NCI-H187 treated with DMSO at 0.1 percent for 48 hours (cell line): ENCODE measurements around the gene TENM4.

Source experiments
- DNase-seq: peaks from one replicate; lab custom pipeline; 2025; lab: John Stamatoyannopoulos, UW

Gene TENM4

DNA sequence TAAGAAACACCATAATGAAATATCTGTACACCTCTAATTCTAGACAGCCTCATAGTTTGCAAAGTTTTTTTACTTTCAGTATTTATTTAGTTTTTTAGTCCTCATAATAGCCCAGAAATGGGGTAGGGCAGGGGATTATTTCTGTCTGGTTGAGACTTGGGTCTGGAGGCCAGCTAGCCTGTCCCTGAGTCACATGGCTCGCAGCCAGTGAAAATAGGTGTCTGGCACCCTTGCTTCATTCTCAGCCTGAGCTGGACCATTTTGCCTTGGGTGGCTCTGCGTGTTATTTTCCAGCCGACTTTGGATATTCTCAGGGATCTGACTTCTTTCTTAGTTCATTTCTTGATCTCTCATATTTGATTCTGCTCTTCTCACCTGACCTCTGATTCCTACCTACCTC lies 742.2 kb downstream of the TENM4 start:
- DNase-seq, result no peak

GRCh38 chr11:78696177-78696576 lies 744.7 kb downstream of the TENM4 start:
- no peak for DNase-seq

GRCh38 chr11:78694152-78694551 lies 746.7 kb downstream of the TENM4 start:
- DNase-seq, result no peak

DNA sequence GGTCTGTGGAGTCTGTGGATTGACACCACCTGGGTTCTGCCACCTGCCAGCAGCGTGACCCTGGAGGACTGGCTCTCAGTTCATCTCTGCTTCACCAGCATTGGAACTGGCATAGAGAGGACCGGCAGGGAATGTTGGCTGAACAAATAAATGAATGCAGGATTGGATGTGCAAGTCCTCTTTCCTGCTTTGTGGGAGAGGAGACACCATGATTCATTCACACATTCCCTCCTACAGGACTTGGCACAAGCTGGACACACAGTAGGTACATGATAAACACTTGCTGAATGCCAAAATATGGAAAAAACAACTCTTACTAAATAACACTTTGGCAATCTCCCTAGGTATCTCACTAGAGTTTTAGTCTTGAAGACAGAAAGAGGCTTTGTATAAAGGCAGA lies 749.6 kb downstream of the TENM4 start:
- no peak for DNase-seq

GRCh38 chr11:78690352-78690987 lies 750.4 kb downstream of the TENM4 start:
- no peak for DNase-seq

DNA sequence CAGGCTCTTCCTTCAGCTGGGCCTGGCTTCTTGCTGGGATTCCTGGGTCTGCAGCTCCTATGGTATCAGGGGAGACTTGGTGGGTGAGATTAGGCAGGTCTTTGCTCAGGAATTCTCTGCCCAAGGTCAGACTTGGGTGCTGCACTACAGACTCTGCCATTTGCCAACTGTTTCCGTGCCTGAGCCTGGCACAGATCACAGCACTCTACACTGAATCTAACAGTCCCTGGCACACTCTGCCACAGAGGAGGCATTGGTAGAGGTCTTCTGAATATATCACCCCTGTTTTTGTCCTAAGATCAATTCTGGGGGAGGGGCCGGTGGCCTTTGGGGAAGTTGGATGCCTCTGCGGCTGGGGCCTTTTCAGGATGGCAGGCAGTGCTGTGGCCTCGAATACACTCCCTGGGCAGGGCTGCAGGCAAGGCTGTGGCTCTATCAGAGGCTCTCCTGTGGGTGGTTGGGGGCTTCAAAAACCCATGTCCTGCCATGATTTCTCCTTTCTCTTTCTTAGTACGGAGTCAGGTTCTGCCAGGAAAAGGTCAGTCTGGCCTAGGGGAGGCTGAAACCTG lies 751.2 kb downstream of the TENM4 start:
- DNase-seq, result no peak

GRCh38 chr11:78689101-78689500 lies 751.7 kb downstream of the TENM4 start:
- DNase-seq, result no peak

DNA sequence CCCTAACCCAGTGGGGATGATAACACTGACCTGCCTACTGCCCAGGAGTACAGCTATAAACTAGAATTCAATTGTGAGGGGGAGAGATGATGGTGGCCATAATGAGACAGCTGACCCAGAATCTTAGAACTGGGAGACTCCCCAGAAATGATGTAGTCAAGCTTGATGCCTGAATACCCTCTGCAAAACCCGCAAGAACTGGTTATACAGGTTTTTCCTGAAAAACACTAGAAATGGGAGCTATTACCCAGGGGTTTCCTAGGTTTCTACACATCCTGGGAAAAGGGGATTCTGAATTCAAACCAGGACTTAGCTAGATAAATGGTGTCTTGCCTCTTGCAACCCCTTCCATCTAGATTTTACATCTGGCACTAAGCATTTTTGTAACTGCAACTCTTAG lies 752.4 kb downstream of the TENM4 start:
- no peak for DNase-seq

GRCh38 chr11:78685156-78685555 lies 755.7 kb downstream of the TENM4 start:
- DNase-seq, result no peak

GRCh38 chr11:78684377-78684776 lies 756.5 kb downstream of the TENM4 start:
- no peak for DNase-seq

- DNase-seq, result no peak
Observed at GRCh38 chr11:78683774-78684173, 757.1 kb downstream of the TENM4 start.

- no peak for DNase-seq
Observed at GRCh38 chr11:78676026-78676557, 764.7 kb downstream of the TENM4 start.

GRCh38 chr11:78672850-78673620 lies 767.8 kb downstream of the TENM4 start:
- no peak for DNase-seq

GRCh38 chr11:78669249-78669648 lies 771.6 kb downstream of the TENM4 start:
- no peak for DNase-seq

- DNase-seq, result no peak
Observed at GRCh38 chr11:78667461-78667860, 773.4 kb downstream of the TENM4 start.

- no peak for DNase-seq
Observed at GRCh38 chr11:78666675-78667160, 774.1 kb downstream of the TENM4 start.

DNA sequence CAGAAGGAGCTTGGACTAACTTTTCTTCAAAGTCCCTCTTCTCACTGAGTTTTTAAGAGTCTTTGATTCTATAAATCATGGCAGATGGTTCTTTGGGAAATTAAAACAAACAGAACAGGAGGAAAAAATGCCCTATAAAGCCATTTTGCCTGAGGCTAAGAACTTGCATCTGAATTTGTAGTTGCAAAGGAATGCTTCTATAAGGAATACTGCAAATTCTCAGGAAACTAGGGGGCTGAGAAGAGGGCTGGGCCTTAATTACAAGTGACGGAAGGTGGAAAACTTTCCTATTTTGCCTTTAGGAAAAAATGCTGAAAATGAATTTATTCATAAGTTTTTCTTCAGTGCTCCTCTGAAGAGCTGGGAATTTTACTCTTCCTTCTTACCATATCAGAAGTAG lies 776.2 kb downstream of the TENM4 start:
- DNase-seq, result no peak

GRCh38 chr11:78662811-78663210 lies 778.0 kb downstream of the TENM4 start:
- DNase-seq, result no peak

DNA sequence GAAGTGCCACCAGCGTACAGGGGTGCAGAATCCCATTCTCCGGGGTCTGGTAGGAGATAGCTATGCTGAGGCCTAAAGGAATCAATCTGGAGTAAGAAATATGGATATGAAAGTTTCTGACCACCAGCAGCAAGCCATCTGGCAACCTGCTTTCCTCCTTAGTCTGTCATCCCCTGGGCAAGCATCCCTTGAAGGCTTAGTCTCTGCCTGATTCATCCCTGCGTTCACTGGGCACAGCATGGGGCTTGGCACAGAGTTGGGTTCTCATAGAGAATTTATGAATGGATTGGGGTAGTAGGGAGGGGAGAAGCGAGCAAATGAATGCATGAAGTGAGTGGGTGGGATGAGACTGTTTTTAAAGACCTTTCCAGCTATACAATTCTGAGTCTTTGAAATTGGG lies 780.4 kb downstream of the TENM4 start:
- no peak for DNase-seq

DNA sequence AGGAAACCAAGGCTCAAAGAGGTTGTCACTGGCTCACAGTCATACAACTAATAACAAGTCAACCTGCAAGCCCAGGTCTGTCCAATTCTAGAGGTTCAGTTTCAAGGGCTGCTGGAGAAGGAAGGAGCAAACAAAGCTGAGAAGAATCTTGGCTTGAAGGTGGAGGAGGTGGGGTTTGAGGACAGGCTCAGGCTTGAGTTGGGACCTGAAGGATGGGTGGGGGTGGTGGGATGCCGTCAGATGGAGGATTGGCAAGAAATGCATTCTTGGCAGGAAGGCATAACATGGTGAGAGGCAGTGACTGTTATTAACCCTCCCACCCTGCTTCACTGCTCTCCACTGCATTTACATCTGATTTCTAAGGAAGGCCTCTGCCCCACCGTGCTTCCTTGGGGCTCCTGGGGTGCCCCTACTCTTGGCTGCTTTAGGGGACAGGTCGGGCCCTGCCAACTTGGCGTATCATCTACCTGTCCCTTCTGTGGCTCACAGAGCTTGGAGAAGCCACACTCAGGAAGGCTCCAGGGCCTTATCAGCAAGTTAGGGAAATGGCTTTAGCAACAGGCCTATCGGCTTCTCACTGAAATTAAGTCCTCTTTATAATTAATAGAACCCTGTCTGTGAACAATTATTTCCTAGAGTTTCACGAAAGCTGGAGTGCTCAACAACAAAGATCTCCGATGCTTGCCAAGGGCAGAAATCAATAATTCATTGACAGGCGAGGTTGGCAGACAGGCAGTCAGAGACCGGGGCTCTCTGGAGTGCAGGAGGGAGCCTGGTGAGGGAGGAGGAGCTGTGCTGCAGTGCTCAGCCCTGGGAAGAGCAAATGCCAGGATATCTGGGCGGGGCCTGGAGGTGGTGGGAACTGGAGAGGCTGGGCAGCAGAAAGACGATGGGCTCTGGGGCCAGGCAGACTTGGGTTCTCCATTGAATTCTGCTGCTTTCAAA lies 781.2 kb downstream of the TENM4 start:
- no peak for DNase-seq

DNA sequence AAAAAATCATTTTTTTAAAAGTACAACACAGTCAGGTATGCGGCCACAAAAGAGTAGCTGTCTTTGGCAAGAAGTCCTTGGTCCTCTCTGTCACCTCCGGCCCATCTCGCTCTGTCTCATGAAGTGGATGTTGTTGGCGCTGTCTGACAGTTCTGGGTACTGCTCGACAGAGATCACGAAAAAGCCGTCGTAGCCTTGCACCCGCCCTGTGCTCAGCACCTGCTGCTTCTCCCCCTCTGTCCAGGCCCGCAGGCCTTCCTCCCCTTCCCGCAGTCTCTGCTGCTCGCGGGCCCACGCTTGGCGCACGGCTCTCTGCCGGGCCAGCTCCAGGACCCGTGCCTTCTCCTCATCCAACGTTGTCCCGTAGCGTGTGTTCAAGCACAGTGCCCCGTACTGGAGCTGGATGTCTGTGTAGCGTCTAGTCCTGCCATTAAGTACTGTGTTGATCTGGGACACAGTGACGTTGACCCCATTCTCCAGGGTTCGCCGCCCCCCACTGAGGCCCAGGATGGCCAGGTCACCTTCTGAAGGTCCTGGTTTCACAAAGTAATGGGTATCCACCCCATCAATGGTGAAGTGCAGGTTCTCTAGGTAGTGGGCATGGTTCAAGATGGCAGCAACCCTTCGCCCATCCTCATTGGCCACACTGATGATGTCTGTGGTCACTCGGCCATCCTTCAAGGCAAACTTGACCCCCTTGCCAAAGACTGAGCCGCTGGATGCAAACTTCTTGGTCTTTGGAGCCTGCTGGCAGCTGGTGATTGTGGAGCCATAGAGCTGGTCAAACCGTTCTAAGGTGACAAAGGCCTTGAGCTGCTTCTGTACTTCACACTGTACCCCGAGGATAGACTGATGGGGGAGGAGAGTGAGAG lies 782.6 kb downstream of the TENM4 start:
- DNase-seq, result no peak
